Large intestine (tissue), 3 donors: Measurements from ENCODE around the gene CNOT10. TPM values are rescaled to one million over a fixed set of nuclear protein-coding genes. Genes with fewer than 3 reads are reported as not detected.
"Not testable (repeated sequence)": the region's sequence is repeated elsewhere in the genome, so short reads cannot be mapped to it uniquely, and the experiment has no call there.

ENCODE experiments used
- DNase-seq, 2 donors: peaks; one replicate each; pipeline versions ENCODE4 v3.0.0 to v3.0.0-alpha.2; 2013
- H3K27ac ChIP-seq: one replicate; pipeline ENCODE4 v1.5.1; 2013; ENCODE audit warnings: low read length
- H3K27me3 ChIP-seq: 2 replicates; pipeline ENCODE4 v1.6.1; 2013; ENCODE audit warnings: low read length; ENCODE audit not compliant: control insufficient read depth, insufficient read depth
- H3K36me3 ChIP-seq: 2 replicates; pipeline ENCODE4 v1.6.1; 2013; ENCODE audit warnings: low read length; ENCODE audit not compliant: control insufficient read depth, insufficient read depth
- H3K4me1 ChIP-seq: one replicate; pipeline ENCODE4 v1.6.1; 2013; ENCODE audit warnings: low read length; ENCODE audit not compliant: control insufficient read depth, insufficient read depth
- H3K4me3 ChIP-seq: one replicate; pipeline ENCODE4 v1.5.1; 2013; ENCODE audit warnings: low read length
- H3K9me3 ChIP-seq: one replicate; pipeline ENCODE4 v1.6.1; 2013; ENCODE audit warnings: mild to moderate bottlenecking, low read depth, low read length, moderate library complexity; ENCODE audit not compliant: control insufficient read depth
- WGBS: methylation state at CpG from one replicate; pipeline ENCODE4 v1.1.5; 2013; ENCODE audit warnings: low lambda C conversion rate; ENCODE audit not compliant: insufficient coverage; 5-methylcytosine and 5-hydroxymethylcytosine counted together
- polyA plus RNA-seq: library from polyadenylated mRNA; unstranded; fragments of 120-200 nt; gene quantifications from one replicate; pipeline ENCODE4 v1.2.1, GENCODE V29; 2013

CNOT10 gene
- polyA plus RNA-seq, 1 donor, result 37.5 TPM

DNA sequence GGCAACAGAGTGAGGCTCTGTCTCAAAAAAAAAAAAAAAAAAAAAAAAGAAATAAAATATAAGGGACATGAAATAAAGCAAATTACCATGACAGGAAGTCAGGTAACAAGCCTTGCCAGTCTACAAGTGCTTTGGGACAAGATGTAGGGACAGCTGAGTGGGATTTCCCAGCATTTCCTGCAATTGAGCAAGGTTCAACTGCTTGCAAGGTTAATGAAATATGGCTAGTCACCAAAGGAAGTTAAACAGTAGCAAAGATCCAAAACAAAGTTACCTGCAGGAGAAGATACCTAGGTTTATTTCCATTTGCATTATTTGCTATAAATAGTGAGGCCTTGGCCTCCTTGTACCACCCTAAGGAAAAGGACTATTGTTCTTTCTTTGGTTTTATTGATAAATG lies 22.3 kb upstream of the CNOT10 start:
- Histone ChIP-seq H3K36me3 (no peaks in the 10 kb centered on the region), H3K4me3 (no peak overlapping the region), H3K4me1 (peaks cover 26% of the 10 kb centered on the region), H3K27me3 (no peaks in the 10 kb centered on the region), H3K9me3 (peaks cover 3% of the 10 kb centered on the region), H3K27ac (peak overlapping the region; percentile 67)
- peak; percentile 59 to 81 for DNase-seq

DNA sequence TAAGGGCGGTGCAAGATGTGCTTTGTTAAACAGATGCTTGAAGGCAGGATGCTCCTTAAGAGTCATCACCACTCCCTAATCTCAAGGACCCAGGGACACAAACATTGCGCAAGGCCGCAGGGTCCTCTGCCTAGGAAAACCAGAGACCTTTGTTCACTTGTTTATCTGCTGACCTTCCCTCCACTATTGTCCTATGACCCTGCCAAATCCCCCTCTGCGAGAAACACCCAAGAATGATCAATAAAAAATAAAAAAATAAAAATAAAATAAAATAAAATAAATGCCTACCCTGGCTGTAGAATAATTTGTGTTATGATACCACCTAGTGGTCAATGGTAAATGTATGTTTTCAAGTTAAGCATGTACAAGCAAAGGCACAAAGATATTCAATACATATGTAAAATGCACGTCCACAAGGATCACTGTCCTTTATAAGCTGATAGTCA lies 20.3 kb upstream of the CNOT10 start:
- not testable (repeated sequence) for H3K4me3 ChIP-seq, H3K36me3 ChIP-seq, H3K27me3 ChIP-seq, H3K9me3 ChIP-seq
- Histone ChIP-seq H3K4me1 (peaks cover 20% of the 10 kb centered on the region), H3K27ac (peak overlapping the region; percentile 15)
- DNase-seq, result peak in 1 of 2 donors; percentile 47
- 0% methylated on average over 1 of the region's 5 CpGs for WGBS

DNA sequence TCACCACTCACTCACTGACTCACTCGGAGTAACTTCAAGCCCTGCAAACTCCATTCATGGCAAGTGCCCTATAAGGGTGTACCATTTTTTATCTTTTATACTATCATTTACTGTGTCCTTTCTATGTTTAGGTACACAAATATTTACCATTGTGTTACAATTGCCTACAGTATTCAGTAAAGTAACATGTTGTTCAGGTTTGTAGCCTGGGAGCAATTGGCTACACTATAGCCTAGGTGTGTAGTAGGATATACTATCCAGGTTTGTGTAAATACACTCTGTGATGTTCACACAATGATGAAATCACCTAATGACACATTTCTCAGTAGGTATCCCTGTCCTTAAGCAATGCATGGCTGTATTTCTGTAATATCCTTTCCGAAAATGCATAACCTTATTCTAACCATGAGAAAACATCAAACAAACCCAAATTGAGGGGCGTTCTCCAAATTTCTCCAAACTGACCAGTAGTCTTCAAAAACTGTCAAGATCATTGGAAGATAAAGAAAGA lies 17.9 kb upstream of the CNOT10 start:
- WGBS, result 100% methylated on average over 1 of the region's 3 CpGs
- no peak for DNase-seq
- H3K4me1 ChIP-seq, result peaks cover 16% of the 10 kb centered on the region

DNA sequence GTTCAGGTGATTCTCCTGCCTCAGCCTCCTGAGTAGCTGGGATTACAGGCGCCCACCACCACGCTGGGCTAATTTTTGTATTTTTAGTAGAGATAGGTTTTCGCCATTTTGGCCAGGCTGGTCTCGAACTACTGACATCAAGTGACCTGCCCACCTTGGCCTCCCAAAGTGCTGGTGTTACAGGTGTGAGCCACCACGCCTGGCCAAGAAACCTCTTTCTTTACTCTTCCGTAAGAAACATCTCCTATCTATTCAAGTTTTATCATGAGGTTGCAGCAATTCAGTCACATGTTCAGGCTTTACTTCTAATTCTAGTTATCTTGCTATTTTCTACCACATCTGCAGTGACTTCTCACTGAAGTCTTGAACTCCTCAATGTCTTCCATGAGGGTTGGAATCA lies 15.8 kb upstream of the CNOT10 start:
- not testable (repeated sequence) for H3K9me3 ChIP-seq

More for the DNA sequence above, 17.9 kb upstream of the CNOT10 start:
- no peak overlapping the region for H3K4me3 ChIP-seq
- no peaks in the 10 kb centered on the region for H3K27me3 ChIP-seq
- H3K9me3 ChIP-seq, result peaks cover 3% of the 10 kb centered on the region
- H3K36me3 ChIP-seq, result no peaks in the 10 kb centered on the region
- no peak overlapping the region for H3K27ac ChIP-seq

DNA sequence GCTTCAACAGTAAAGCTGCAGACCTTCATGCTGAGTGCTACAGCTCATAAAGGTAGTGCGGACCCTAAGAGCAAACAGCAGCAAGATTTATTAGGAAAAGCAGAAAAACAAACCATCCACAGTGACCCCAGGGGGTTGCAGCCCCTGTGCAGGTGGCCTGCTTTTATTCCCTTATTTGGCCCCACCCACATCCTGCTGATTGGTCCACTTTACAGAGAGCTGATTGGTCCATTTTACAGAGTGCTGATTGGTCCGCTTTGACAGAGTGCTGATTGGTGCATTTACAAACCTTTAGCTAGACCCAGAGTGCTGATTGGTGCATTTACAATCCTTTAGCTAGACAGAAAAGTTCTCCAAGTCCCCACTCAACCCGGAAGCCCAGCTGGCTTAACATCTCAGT lies 11.3 kb upstream of the CNOT10 start:
- not testable (repeated sequence) for DNase-seq, H3K4me1 ChIP-seq, H3K36me3 ChIP-seq, H3K9me3 ChIP-seq, H3K27ac ChIP-seq, H3K4me3 ChIP-seq, H3K27me3 ChIP-seq
- WGBS, result no CpG with 5 or more reads among the region's 3 CpGs

More for the DNA sequence above, 15.8 kb upstream of the CNOT10 start:
- WGBS, result 80% methylated on average over 1 of the region's 6 CpGs
- not testable (repeated sequence) for H3K4me1 ChIP-seq, H3K27me3 ChIP-seq, H3K27ac ChIP-seq, H3K36me3 ChIP-seq, H3K4me3 ChIP-seq, DNase-seq

DNA sequence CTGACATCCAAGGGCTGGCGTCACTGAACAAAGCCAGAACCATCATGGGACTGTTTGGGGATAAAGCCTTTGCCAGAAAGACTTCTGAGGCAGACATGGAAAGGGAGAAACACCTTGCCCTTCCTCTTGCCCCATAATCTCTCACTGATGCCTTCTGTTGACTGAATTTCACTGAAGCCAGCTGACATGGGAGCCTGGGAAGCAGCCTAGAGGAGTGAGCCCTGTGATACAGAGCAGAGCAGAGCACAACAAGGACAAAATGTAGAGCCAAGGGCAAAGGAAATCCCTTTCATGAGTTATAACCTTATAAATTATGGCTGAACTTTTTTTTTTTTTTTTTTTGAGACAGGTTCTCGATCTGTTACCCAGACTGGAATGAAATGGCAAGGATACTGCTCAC lies 9.8 kb upstream of the CNOT10 start:
- Histone ChIP-seq H3K27ac (no peak overlapping the region), H3K27me3 (no peaks in the 10 kb centered on the region), H3K4me3 (no peak overlapping the region), H3K36me3 (no peaks in the 10 kb centered on the region), H3K4me1 (no peaks in the 10 kb centered on the region), H3K9me3 (no peaks in the 10 kb centered on the region)
- no CpG with 5 or more reads among the region's 2 CpGs for WGBS
- no peak for DNase-seq

DNA sequence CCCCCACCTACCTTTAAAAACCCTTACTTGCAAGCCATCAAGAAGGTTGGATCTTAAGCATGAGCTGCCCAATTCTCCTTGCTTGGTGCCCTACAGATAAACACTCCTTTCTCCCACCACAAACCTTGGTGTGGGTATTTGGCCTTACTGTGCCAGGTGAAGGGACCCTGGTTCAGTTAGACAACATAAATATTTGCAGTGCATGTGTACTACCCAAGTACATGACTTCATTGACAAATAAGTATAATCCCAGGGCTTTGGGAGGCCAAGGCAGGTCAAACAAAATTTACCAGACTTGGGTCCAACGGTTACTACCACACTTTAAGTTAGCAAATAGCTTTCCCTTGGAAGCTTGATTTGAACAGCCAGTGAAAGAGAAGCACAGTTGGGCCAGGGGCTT lies 9.3 kb upstream of the CNOT10 start:
- Histone ChIP-seq H3K4me3 (no peak overlapping the region), H3K4me1 (no peaks in the 10 kb centered on the region), H3K36me3 (no peaks in the 10 kb centered on the region), H3K9me3 (no peaks in the 10 kb centered on the region), H3K27ac (no peak overlapping the region), H3K27me3 (no peaks in the 10 kb centered on the region)
- no CpG with 5 or more reads among the region's 1 CpG for WGBS
- DNase-seq, result no peak

DNA sequence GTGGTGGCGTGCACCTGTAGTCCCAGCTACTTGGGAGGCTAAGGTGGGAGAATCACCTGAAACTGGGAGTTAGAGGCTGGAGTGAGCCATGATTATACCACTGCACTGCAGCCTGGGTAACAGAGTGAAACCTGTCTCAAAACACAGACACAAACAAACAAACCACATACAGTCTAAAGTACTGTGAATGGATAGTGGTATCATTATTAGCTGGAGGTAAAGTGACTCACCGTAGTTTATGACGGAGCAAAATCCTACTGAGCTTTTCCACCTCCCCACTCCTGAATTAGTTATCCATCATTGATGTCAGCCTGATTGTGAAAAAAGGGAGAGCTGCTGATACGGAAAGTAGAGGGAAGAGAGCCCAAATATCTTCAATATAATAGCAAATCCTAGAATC lies 3.2 kb upstream of the CNOT10 start:
- H3K27ac ChIP-seq, result no peak overlapping the region
- peak in 1 of 2 donors; percentile 44 for DNase-seq
- H3K4me3 ChIP-seq, result no peak overlapping the region
- no peaks in the 10 kb centered on the region for H3K27me3 ChIP-seq
- no peaks in the 10 kb centered on the region for H3K9me3 ChIP-seq
- H3K36me3 ChIP-seq, result no peaks in the 10 kb centered on the region
- no peaks in the 10 kb centered on the region for H3K4me1 ChIP-seq
- WGBS, result no CpG with 5 or more reads among the region's 4 CpGs

DNA sequence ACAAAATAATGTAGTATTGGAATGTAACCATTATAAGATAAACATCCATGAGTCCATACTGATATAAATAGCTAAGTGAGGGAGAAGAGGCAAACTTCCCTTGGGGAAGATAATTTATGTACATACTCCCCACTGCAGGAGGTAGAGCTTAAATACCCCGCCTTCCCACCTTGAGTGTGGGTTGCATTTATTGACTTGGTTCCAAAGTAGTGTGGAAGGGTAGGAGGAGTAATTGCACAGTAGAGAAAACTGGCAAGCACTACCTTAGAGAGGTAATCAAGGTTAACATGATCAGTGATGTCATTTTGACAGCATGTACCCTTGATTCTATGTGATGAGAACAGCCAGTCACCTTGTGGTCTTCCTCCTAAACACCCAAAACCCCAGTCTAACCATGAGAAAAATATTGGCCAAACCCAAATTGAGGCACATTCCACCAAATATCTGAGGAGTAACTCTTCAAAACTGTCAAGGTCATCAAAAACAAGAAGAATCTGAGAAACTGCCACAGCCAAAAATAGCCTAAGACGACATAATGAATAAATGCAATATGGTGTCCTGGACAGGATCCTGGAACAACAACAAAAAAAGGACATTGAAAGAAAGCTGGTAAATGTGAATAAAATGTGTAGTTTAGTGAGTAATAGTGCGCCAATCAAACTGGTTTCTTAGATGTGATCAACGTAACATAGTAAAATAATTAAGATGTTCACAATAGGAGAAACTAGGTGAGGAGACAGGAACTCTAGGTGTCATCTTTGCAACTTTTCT lies 774 bp upstream of the CNOT10 start:
- Histone ChIP-seq H3K4me3 (peak overlapping the region; percentile 98), H3K4me1 (no peaks in the 10 kb centered on the region), H3K27ac (peak overlapping the region; percentile 88), H3K9me3 (no peaks in the 10 kb centered on the region), H3K27me3 (no peaks in the 10 kb centered on the region), H3K36me3 (no peaks in the 10 kb centered on the region)
- no peak for DNase-seq
- 80% methylated on average over 1 of the region's 4 CpGs for WGBS

DNA sequence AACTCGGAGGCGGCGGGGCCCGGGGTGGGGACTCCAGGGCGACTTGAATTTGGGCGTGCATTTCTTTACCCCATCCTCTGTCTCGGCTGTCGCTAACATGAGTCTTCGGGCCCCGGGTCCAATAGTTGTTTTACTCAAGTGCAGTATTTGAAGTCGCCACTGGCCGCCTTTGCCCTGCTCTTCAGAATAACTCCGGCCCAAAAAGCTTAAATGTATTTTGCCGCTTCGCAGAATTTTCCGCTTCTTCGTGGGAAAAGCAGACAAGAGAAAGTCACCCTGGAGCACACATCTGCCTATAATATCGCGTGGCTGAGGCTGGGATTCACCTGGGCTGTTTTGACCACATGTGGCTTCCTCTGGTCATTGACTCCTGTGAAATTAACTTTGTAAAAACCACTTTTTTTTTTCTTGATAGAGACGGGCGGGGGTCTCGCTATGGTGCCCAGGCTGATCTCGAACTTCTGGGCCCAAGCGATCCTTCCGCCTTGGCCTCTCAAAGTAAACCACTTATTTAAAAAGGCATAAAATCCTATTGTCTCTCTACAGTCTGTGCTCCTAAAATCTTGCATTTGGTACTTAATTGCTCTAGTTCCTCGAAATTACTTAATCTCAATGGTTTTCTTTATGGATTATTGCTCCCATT lies 676 bp downstream of the CNOT10 start:
- H3K36me3 ChIP-seq, result peaks cover 4% of the 10 kb centered on the region
- no peaks in the 10 kb centered on the region for H3K27me3 ChIP-seq
- no peak for DNase-seq
- H3K27ac ChIP-seq, result peak overlapping the region; percentile 88
- H3K4me1 ChIP-seq, result no peaks in the 10 kb centered on the region
- no peaks in the 10 kb centered on the region for H3K9me3 ChIP-seq
- peak overlapping the region; percentile 98 for H3K4me3 ChIP-seq
- WGBS, result 63% methylated on average over 1 of the region's 26 CpGs
